ENCODE measurements around the gene SCN4B.

Gene SCN4B

GRCh38 chr11:118106789-118107335 lies 45.8 kb downstream of the SCN4B start:
- in situ Hi-C loops (cut with HindIII; ENCODE audit: low sequenced_read_pairs), result no loop called here

- in situ Hi-C loops (cut with HindIII; ENCODE audit: low sequenced_read_pairs), result no loop called here
These were observed 46.8 kb downstream of the SCN4B start for GRCh38 chr11:118105657-118106305.

DNA sequence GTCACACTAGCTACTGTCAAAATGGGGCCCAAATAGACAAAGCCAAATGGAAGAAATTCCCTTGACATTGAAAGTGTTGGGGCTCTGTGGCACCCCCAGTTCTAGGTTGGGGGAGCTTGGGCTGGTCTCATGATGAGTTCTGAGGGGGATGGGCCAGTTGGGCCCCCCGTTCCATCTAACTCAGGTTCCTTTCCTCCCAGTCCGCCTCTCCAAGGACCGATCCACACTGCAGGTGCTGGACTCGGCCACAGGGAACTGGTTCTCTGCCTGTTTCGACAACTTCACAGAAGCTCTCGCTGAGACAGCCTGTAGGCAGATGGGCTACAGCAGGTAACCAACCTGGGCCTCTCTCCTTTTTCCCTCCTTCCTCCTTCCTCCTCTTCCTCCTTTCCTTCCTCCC lies 48.1 kb downstream of the SCN4B start:
- in situ Hi-C loops (cut with HindIII; ENCODE audit: low sequenced_read_pairs), result no loop called here

GRCh38 chr11:118102721-118103261 lies 49.8 kb downstream of the SCN4B start:
- in situ Hi-C loops (cut with HindIII; ENCODE audit: low sequenced_read_pairs), result no loop called here

GRCh38 chr11:118100691-118101232 lies 51.9 kb downstream of the SCN4B start:
- in situ Hi-C loops (cut with HindIII; ENCODE audit: low sequenced_read_pairs), result no loop called here

GRCh38 chr11:118099838-118100556 lies 52.6 kb downstream of the SCN4B start:
- in situ Hi-C loops (cut with HindIII; ENCODE audit: low sequenced_read_pairs), result no loop called here

GRCh38 chr11:118098996-118099837 lies 53.4 kb downstream of the SCN4B start:
- in situ Hi-C loops (cut with HindIII; ENCODE audit: low sequenced_read_pairs), result no loop called here

GRCh38 chr11:118095967-118096367 lies 56.7 kb downstream of the SCN4B start:
- in situ Hi-C loops (cut with HindIII; ENCODE audit: low sequenced_read_pairs), result no loop called here

DNA sequence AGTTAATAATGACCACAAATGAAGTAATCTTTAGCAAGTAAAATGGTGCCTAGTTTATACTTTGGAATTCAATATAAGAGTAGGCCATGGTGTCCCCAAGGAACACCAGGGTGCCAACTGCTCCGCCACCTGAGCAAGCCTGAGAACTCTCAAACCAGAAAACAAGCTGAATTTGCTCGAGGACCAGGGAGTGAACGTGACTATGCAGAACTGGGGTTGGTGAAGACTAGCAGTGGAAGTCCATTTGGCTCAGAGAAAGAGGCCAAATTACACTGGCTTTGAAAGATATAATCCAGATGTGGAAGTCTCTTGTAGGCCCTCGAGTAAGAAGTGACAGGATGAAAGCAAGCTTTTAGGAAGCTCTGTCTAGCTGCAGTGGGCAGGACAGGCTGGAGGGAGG lies 57.1 kb downstream of the SCN4B start:
- in situ Hi-C loops (cut with HindIII; ENCODE audit: low sequenced_read_pairs), result no loop called here

DNA sequence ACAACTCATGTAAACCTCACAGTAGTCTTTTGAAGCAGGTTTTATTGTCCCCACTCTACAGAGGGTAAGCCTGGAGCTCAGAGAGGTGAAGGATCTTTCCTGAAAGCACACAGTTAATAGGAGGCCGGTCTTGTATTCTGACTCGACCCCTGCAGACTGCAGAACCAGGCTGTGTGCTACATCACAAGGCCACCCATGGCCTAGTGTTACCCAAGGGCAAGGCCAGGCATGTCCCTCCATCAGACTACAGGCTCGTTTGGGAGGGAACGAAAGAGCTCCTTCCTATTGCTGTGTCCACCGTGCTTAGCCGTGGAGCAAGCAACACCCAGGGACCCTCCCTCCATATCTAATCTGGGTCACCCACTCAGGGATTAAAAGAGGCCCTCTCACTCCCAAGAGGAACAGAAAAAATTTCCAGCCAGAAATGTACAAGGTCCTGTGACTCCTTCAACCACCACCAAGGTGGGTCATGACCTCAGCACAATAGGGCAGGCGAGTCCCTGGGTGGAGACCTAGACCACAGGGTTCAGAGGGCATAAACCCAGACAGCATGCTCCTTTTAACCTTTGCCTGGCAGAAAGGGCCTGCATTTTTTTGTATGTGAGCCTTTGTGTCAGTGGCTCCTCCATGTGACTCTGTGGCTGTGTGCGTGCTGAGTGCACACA lies 59.6 kb downstream of the SCN4B start:
- in situ Hi-C loops (cut with HindIII; ENCODE audit: low sequenced_read_pairs), result no loop called here

DNA sequence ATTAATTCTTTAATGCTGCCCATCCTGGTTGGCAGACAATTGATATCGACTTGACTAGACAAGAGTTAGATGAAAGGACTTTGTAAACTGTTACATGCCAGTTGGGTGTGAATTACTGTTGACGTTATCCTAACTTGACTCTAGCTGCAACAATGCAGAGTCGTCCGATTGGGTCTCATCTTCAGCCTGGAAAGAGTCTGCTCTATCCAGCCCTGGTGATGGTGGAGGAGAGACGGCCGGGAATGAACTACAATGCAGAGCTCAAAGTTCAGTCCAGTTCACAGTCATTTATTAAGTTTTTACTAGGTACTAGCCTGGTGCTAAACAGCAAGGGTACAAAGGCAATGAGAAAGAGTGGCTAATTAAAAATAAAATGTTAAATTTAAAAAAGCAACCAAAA lies 60.9 kb downstream of the SCN4B start:
- in situ Hi-C loops (cut with HindIII; ENCODE audit: low sequenced_read_pairs), result no loop called here

DNA sequence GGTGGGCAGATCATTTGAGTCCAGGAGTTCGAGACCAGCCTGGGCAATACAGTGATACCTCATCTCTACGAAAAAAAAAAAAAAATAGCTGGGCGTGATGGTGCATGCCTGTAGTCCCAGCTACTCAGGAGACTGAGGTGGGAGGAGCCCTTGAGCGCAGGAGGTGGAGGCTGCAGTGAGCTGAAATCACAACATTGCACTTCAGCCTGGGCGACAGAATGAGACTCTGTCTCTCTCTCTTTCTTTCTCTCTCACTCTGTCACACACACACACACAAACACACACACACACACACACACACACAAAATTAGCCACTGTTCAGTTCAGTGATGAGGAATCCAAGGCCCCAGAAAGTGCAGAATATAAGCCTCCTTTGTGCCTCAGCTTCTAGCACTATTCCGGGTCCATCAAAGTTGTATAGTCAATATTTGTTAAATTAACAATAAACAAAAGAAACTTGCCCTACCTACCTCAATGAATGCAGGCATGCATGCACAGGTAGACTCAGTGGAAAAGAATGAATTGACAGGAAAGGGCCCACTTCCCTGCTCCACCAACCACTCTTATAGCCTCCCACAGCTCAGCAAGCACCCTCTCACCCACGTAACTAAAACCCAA lies 62.0 kb downstream of the SCN4B start:
- in situ Hi-C loops (cut with HindIII; ENCODE audit: low sequenced_read_pairs), result no loop called here

GRCh38 chr11:118088531-118088930 lies 64.1 kb downstream of the SCN4B start:
- in situ Hi-C loops (cut with HindIII; ENCODE audit: low sequenced_read_pairs), result no loop called here

GRCh38 chr11:118087931-118088330 lies 64.7 kb downstream of the SCN4B start:
- in situ Hi-C loops (cut with HindIII; ENCODE audit: low sequenced_read_pairs), result no loop called here

- in situ Hi-C loops (cut with HindIII; ENCODE audit: low sequenced_read_pairs), result no loop called here
These were observed 65.5 kb downstream of the SCN4B start, which contains the start of gene SMIM35 for GRCh38 chr11:118086913-118087768. SMIM35 (minus strand) TSS chr11:118086963; CDS start chr11:118086757, 206 bp downstream.

GRCh38 chr11:118084656-118085055 lies 68.0 kb downstream of the SCN4B start:
- in situ Hi-C loops (cut with HindIII; ENCODE audit: low sequenced_read_pairs), result no loop called here

DNA sequence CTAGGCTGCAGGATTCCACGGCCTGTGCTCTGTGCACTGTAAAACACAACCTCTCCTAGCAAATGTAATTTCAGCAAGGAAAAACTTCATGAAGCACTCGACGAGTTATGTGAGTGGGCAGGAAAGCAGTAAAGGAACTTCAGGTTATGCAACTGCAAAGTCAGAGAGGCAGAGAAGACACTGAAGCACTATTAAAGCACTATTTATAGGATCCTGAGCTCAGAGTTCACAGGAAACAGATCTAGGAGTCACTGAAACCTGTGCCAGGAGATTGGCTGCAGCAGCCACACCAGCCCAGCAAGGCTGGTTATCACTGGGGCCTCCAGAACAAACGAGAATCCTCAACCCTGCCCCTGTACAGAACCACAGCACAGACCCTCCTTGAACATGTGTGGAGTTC lies 68.4 kb downstream of the SCN4B start:
- in situ Hi-C loops (cut with HindIII; ENCODE audit: low sequenced_read_pairs), result no loop called here

Measured in endothelial cell of hepatic sinusoid (primary cell).